Measurements from ENCODE around the gene EXOC3L4. TPM values are rescaled to one million over a fixed set of nuclear protein-coding genes. Genes with fewer than 3 reads are reported as not detected.

The EXOC3L4 gene
- total RNA-seq, 1 experiment from 2014 or later = 6.3 TPM

GRCh38 chr14:103066399-103066798 is 28.1 kb upstream of the EXOC3L4 start:
- H3K4me3 Mint-ChIP-seq (ENCODE audit: unreplicated experiment) = no peak overlapping the region
- no peak overlapping the region for H3K27ac Mint-ChIP-seq (ENCODE audit: unreplicated experiment)
- DNase-seq = no peak
- Histone ChIP-seq H3K4me3 (ENCODE audit: low read depth, low read length) (no peak overlapping the region), H3K4me1 (peaks cover 8% of the 10 kb centered on the region), H3K27me3 (replicated peaks; ENCODE audit: control insufficient read depth, insufficient read depth, low read length) (no peaks in the 10 kb centered on the region; the same call in 1 of the 2 replicates), H3K9me3 (no peaks in the 10 kb centered on the region), H3K36me3 (ENCODE audit: control insufficient read depth, insufficient read depth, low read length) (no peaks in the 10 kb centered on the region)
- no peaks in the 10 kb centered on the region for H3K27me3 Mint-ChIP-seq (ENCODE audit: insufficient read depth, unreplicated experiment)
- no TSS peak for BruUV-seq (replicated peaks)
- ChIA-PET CTCF (interaction anchor here (0.6 kb wide), 1 partner anchor 340 kb away, joined by 3 read pairs; no protein-coding TSS in a partner anchor), POLR2A (no interaction called here)
- peaks cover 9% of the 10 kb centered on the region for H3K4me1 Mint-ChIP-seq (ENCODE audit: low read depth, unreplicated experiment)
- intact Hi-C loops (cut with micrococcal nuclease; ENCODE audit: unreplicated experiment) = no loop called here
- no peaks in the 10 kb centered on the region for H3K36me3 Mint-ChIP-seq (ENCODE audit: insufficient read depth, unreplicated experiment)
- no peaks in the 10 kb centered on the region for H3K9me3 Mint-ChIP-seq (ENCODE audit: unreplicated experiment)
- no peak for TF ChIP-seq CTCF (IDR thresholded peaks at IDR 0.05; ENCODE audit: insufficient read depth in 1 of 2, low read depth in 1 of 2, low read length in 1 of 2, severe bottlenecking in 1 of 2, unreplicated experiment in 1 of 2)

DNA sequence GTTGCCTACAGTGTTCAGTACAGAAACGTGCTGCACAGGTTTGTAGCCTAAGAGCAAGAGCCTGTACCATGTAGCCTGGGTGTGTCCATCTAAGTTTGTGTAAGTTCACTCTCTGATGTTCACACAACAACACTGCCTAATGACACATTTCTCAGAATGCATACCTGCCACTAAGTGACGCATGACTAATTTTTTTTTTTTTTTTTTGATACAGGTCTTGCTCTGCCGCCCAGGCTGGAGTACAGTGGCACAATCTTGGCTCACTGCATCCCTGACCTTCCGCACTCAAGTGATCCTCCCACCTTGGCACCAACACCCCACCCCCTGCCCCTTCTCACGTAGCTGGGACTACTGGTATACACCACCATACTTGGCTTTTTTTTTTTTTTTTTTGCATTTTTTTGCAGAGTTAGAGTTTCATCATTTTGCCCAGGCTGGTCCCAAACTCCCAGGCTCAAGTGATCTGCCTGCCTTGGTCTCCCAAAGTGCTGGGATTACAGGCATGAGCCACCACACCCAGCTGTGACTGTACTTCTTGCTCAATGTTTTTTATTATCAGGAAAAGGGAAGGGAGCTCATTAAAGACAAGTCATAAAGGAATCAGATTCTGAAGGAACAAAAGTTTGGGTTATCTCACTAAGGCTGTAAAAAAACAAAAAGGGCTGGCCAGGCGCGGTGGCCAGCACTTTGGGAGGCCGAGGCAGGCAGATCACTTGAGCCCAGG is 27.1 kb upstream of the EXOC3L4 start:
- no TSS peak for BruUV-seq (replicated peaks)
- H3K4me1 Mint-ChIP-seq (ENCODE audit: low read depth, unreplicated experiment) = peaks cover 9% of the 10 kb centered on the region
- Histone ChIP-seq H3K4me1 (peaks cover 8% of the 10 kb centered on the region), H3K4me3 (ENCODE audit: low read depth, low read length) (no peak overlapping the region), H3K36me3 (ENCODE audit: control insufficient read depth, insufficient read depth, low read length) (no peaks in the 10 kb centered on the region), H3K27me3 (replicated peaks; ENCODE audit: control insufficient read depth, insufficient read depth, low read length) (no peaks in the 10 kb centered on the region; the same call in 1 of the 2 replicates), H3K9me3 (no peaks in the 10 kb centered on the region)
- no peaks in the 10 kb centered on the region for H3K36me3 Mint-ChIP-seq (ENCODE audit: insufficient read depth, unreplicated experiment)
- no peaks in the 10 kb centered on the region for H3K27me3 Mint-ChIP-seq (ENCODE audit: insufficient read depth, unreplicated experiment)
- H3K9me3 Mint-ChIP-seq (ENCODE audit: unreplicated experiment) = no peaks in the 10 kb centered on the region
- POLR2A ChIA-PET = no interaction called here
- peak in 1 of 2 experiments; percentile 34 for DNase-seq
- H3K27ac Mint-ChIP-seq (ENCODE audit: unreplicated experiment) = peak overlapping the region; percentile 17
- no peak overlapping the region for H3K4me3 Mint-ChIP-seq (ENCODE audit: unreplicated experiment)
- no peak for TF ChIP-seq CTCF (IDR thresholded peaks at IDR 0.05; ENCODE audit: insufficient read depth in 1 of 2, low read depth in 1 of 2, low read length in 1 of 2, severe bottlenecking in 1 of 2, unreplicated experiment in 1 of 2)
- CTCF ChIA-PET = no interaction called here
- intact Hi-C loops (cut with micrococcal nuclease; ENCODE audit: unreplicated experiment) = no loop called here

GRCh38 chr14:103068351-103069073 is 26.0 kb upstream of the EXOC3L4 start:
- POLR2A ChIA-PET = no interaction called here
- no peaks in the 10 kb centered on the region; the same call in 1 of the 2 replicates for H3K27me3 ChIP-seq (replicated peaks; ENCODE audit: control insufficient read depth, insufficient read depth, low read length)
- Mint-ChIP-seq H3K4me1 (ENCODE audit: low read depth, unreplicated experiment) (peaks cover 9% of the 10 kb centered on the region), H3K4me3 (ENCODE audit: unreplicated experiment) (no peak overlapping the region), H3K27me3 (ENCODE audit: insufficient read depth, unreplicated experiment) (no peaks in the 10 kb centered on the region), H3K27ac (ENCODE audit: unreplicated experiment) (peak overlapping the region; percentile 57), H3K36me3 (ENCODE audit: insufficient read depth, unreplicated experiment) (no peaks in the 10 kb centered on the region), H3K9me3 (ENCODE audit: unreplicated experiment) (no peaks in the 10 kb centered on the region)
- intact Hi-C loops (cut with micrococcal nuclease; ENCODE audit: unreplicated experiment) = no loop called here
- no peaks in the 10 kb centered on the region for H3K9me3 ChIP-seq
- no TSS peak for BruUV-seq (replicated peaks)
- H3K36me3 ChIP-seq (ENCODE audit: control insufficient read depth, insufficient read depth, low read length) = no peaks in the 10 kb centered on the region
- DNase-seq = no peak
- TF ChIP-seq CTCF (IDR thresholded peaks at IDR 0.05; ENCODE audit: insufficient read depth in 1 of 2, low read depth in 1 of 2, low read length in 1 of 2, severe bottlenecking in 1 of 2, unreplicated experiment in 1 of 2) = no peak
- H3K4me3 ChIP-seq (ENCODE audit: low read depth, low read length) = no peak overlapping the region
- peaks cover 8% of the 10 kb centered on the region for H3K4me1 ChIP-seq
- CTCF ChIA-PET = no interaction called here
